GM12892 (cell line): ENCODE results near the gene NTRK1.
A peak's percentile ranks its signal among the peaks of the same experiment; 100 is the strongest.

Experiments used
- DNase-seq: peaks from one replicate; pipeline ENCODE4 v3.0.0; 2011; ENCODE audit not compliant: insufficient read length
- FAIRE-seq: peaks from 2 replicates; lab custom pipeline; 2011; peaks lifted over from hg19 to GRCh38; lab: Jason Lieb, UNC
- POLR2A ChIP-seq: IDR thresholded peaks from 2 replicates; pipeline ENCODE4 v1.6.1; 2011; ENCODE audit warnings: low read depth, low read length, control low read depth
- POLR2AphosphoS5 ChIP-seq: IDR thresholded peaks from 2 replicates; pipeline ENCODE4 v1.6.1; 2011; ENCODE audit warnings: low read depth, low read length, control low read depth
- TAF1 ChIP-seq: IDR thresholded peaks from 2 replicates; pipeline ENCODE4 v1.6.1; 2011; ENCODE audit warnings: low read depth, mild to moderate bottlenecking, control low read depth, low read length, borderline replicate concordance

The NTRK1 gene

GRCh38 chr1:156912861-156913808 is 52.5 kb downstream of the NTRK1 start:
- FAIRE-seq = no peak
- no peak for DNase-seq
- no peak for TF ChIP-seq TAF1
- no peak for TF ChIP-seq POLR2A
- TF ChIP-seq POLR2AphosphoS5 = no peak

- FAIRE-seq (no peak), DNase-seq (no peak)
- TF ChIP-seq POLR2A (no peak), POLR2AphosphoS5 (no peak), TAF1 (no peak)
These were observed 53.2 kb downstream of the NTRK1 start for GRCh38 chr1:156913809-156914387.

- TF ChIP-seq TAF1 = no peak
- TF ChIP-seq POLR2A = no peak
- no peak for TF ChIP-seq POLR2AphosphoS5
- no peak for FAIRE-seq
- DNase-seq = no peak
These were observed 53.8 kb downstream of the NTRK1 start for GRCh38 chr1:156914440-156914856.

GRCh38 chr1:156920233-156921052 is 59.8 kb downstream of the NTRK1 start, which contains the start of gene LRRC71:
TSS of gene LRRC71 (plus strand) at chr1:156920632. CDS start at chr1:156920804, 172 bp downstream.
- peak; percentile 67 for DNase-seq
- TF ChIP-seq POLR2A = no peak
- TF ChIP-seq TAF1 = no peak
- no peak for TF ChIP-seq POLR2AphosphoS5
- FAIRE-seq = no peak

GRCh38 chr1:156921053-156921529 is 60.4 kb downstream of the NTRK1 start:
- FAIRE-seq (no peak), DNase-seq (no peak)
- TF ChIP-seq POLR2A (no peak), TAF1 (no peak), POLR2AphosphoS5 (no peak)

GRCh38 chr1:156922986-156923669 is 62.5 kb downstream of the NTRK1 start:
- TF ChIP-seq POLR2A (no peak), TAF1 (no peak), POLR2AphosphoS5 (no peak)
- FAIRE-seq (no peak), DNase-seq (no peak)

- TF ChIP-seq TAF1 (no peak), POLR2AphosphoS5 (no peak), POLR2A (no peak)
- FAIRE-seq (no peak), DNase-seq (no peak)
These were observed 63.2 kb downstream of the NTRK1 start for GRCh38 chr1:156923670-156924477.

GRCh38 chr1:156924478-156925153 is 64.0 kb downstream of the NTRK1 start:
- FAIRE-seq = no peak
- no peak for DNase-seq
- no peak for TF ChIP-seq TAF1
- no peak for TF ChIP-seq POLR2AphosphoS5
- no peak for TF ChIP-seq POLR2A

- DNase-seq = no peak
- TF ChIP-seq TAF1 = no peak
- TF ChIP-seq POLR2AphosphoS5 = no peak
- no peak for TF ChIP-seq POLR2A
- FAIRE-seq = no peak
These were observed 64.7 kb downstream of the NTRK1 start for GRCh38 chr1:156925154-156926010.
